HG02623 (cell line): ENCODE measurements around the gene LRIT1.
"Not testable (repeated sequence)": the region's sequence is repeated elsewhere in the genome, so short reads cannot be mapped to it uniquely, and the experiment has no call there.

Experiments used
- ATAC-seq: cut with Tn5 transposase; IDR thresholded peaks from one replicate; pipeline ENCODE4 v1.9.1; 2021; ENCODE audit warnings: moderate library complexity; ENCODE audit not compliant: unreplicated experiment

LRIT1 gene

GRCh38 chr10:84241185-84241790, at the start of gene LRIT1:
LRIT1 (minus strand) TSS chr10:84241546; CDS start chr10:84241439, 107 bp downstream.
- ATAC-seq, result no peak

GRCh38 chr10:84290235-84290634, 48.9 kb upstream of the LRIT1 start:
- ATAC-seq, result no peak

- ATAC-seq, result no peak
Observed at GRCh38 chr10:84289521-84290200, 48.3 kb upstream of the LRIT1 start.

- no peak for ATAC-seq
Observed at GRCh38 chr10:84288151-84288550, 46.8 kb upstream of the LRIT1 start.

GRCh38 chr10:84286695-84287094, 45.3 kb upstream of the LRIT1 start:
- no peak for ATAC-seq

GRCh38 chr10:84279876-84280475, 38.6 kb upstream of the LRIT1 start:
- ATAC-seq, result not testable (repeated sequence)

GRCh38 chr10:84270708-84271107, 29.4 kb upstream of the LRIT1 start:
- no peak for ATAC-seq

GRCh38 chr10:84269773-84270172, 28.4 kb upstream of the LRIT1 start:
- no peak for ATAC-seq

- ATAC-seq, result no peak
Observed at GRCh38 chr10:84269162-84269561, 27.8 kb upstream of the LRIT1 start.

- peak; percentile 45 for ATAC-seq
Observed at GRCh38 chr10:84267503-84268126, 26.3 kb upstream of the LRIT1 start.

GRCh38 chr10:84265418-84265817, 24.1 kb upstream of the LRIT1 start:
- ATAC-seq, result no peak

GRCh38 chr10:84264611-84265141, 23.3 kb upstream of the LRIT1 start:
- ATAC-seq, result peak; percentile 78

GRCh38 chr10:84263716-84264115, 22.4 kb upstream of the LRIT1 start:
- no peak for ATAC-seq

- no peak for ATAC-seq
Observed at GRCh38 chr10:84262190-84262956, 21.0 kb upstream of the LRIT1 start.

GRCh38 chr10:84261236-84261915, 20.0 kb upstream of the LRIT1 start:
- ATAC-seq, result no peak

GRCh38 chr10:84258034-84258695, 16.8 kb upstream of the LRIT1 start:
- no peak for ATAC-seq

GRCh38 chr10:84257343-84258020, 16.1 kb upstream of the LRIT1 start:
- no peak for ATAC-seq

GRCh38 chr10:84256510-84257342, 15.4 kb upstream of the LRIT1 start:
- ATAC-seq, result no peak
